IPS-18a (cell line): ENCODE measurements around the gene ACOT7.

Experiments
- H3K27ac ChIP-seq: one replicate; pipeline ENCODE4 v1.5.1; 2013; ENCODE audit warnings: low read length
- H3K27me3 ChIP-seq: one replicate; pipeline ENCODE4 v1.6.1; 2013; ENCODE audit warnings: mild to moderate bottlenecking, low read length; ENCODE audit not compliant: control insufficient read depth, insufficient read depth
- H3K36me3 ChIP-seq: one replicate; pipeline ENCODE4 v1.6.1; 2013; ENCODE audit warnings: low read depth, low read length; ENCODE audit not compliant: control insufficient read depth
- H3K4me1 ChIP-seq: one replicate; pipeline ENCODE4 v1.6.1; 2013; ENCODE audit warnings: low read depth, low read length; ENCODE audit not compliant: control insufficient read depth
- H3K4me3 ChIP-seq: one replicate; pipeline ENCODE4 v1.5.1; 2013; ENCODE audit warnings: low read length
- H3K9ac ChIP-seq: one replicate; pipeline ENCODE4 v1.6.1; 2013; ENCODE audit warnings: mild to moderate bottlenecking, low read length, moderate library complexity
- H3K9me3 ChIP-seq: one replicate; pipeline ENCODE4 v1.6.1; 2013; ENCODE audit warnings: low read depth, low read length; ENCODE audit not compliant: control insufficient read depth

ACOT7 gene

GRCh38 chr1:6251681-6252373, 141.7 kb downstream of the ACOT7 start:
- Histone ChIP-seq H3K27me3 (peaks cover 36% of the 10 kb centered on the region), H3K4me1 (no peaks in the 10 kb centered on the region), H3K27ac (no peak overlapping the region), H3K4me3 (no peak overlapping the region), H3K9ac (no peak overlapping the region), H3K9me3 (no peaks in the 10 kb centered on the region), H3K36me3 (no peaks in the 10 kb centered on the region)

DNA sequence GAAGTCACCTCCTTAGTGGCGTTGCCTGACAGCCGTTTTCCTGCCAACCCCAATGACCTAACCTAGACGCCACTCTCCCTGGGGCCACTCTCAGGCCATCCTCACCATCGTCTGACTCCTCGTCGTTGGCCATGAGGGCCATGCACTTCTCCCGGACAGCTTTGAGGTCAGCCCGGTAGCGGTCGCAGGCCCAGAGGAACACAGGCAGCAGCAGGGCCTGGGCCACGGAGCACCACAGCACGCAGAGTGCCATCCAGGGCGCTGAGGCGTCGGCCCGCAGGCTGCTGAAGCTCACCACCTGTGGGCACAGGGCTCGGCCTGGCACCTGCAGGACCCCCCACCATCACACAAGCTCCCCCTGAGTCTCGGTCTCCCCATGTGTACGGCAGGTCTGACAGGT, 142.3 kb downstream of the ACOT7 start:
- Histone ChIP-seq H3K27me3 (peaks cover 36% of the 10 kb centered on the region), H3K4me3 (no peak overlapping the region), H3K4me1 (peaks cover 3% of the 10 kb centered on the region), H3K27ac (no peak overlapping the region), H3K9ac (no peak overlapping the region), H3K36me3 (no peaks in the 10 kb centered on the region), H3K9me3 (no peaks in the 10 kb centered on the region)

- no peak overlapping the region for H3K27ac ChIP-seq
- peak overlapping the region; percentile 9 for H3K4me3 ChIP-seq
- H3K36me3 ChIP-seq = no peaks in the 10 kb centered on the region
- no peaks in the 10 kb centered on the region for H3K9me3 ChIP-seq
- H3K27me3 ChIP-seq = peaks cover 36% of the 10 kb centered on the region
- no peak overlapping the region for H3K9ac ChIP-seq
- peaks cover 6% of the 10 kb centered on the region for H3K4me1 ChIP-seq
Measured at GRCh38 chr1:6249739-6250689, 143.6 kb downstream of the ACOT7 start.

DNA sequence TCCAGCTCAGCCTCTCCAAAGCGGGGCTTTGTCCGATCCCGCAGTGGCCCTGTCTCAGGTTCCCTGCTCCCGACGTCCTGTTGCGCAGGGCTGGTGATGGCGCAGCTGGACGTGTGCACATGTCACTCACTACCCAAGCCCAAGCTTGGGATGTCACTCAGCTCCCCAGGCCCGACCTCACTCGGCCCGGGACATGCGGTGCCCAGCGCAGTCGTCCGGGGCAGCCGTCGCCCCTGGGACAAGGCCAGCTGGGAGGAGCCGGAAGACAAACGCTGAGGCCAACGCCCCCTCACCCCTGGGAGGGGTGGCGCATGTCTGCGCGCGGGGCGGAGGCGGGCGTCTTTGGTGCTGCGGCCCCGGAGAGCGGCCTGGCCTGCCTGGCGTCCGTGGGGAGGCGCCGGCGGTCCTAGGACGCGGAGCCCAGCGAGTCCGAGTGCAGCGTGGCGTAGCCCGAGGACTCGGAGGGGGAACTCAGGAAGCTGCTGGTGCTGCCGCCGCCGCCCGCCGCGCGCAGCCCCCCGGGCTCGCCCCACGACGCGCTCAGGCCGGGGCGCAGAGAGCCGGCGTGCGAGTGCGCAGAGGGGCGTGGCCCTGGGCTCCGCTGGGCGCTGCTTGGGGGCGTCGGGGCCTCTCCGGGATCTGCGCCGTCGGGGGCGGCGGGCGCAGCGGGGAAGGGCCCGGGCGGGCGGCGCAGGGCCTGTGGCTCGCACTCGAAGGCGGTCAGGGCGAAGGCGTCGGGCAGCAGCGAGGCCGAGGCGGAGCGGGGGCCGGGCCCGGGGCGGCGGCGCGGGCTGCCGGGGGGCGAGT, 144.4 kb downstream of the ACOT7 start:
- Histone ChIP-seq H3K27ac (no peak overlapping the region), H3K27me3 (peaks cover 36% of the 10 kb centered on the region), H3K36me3 (no peaks in the 10 kb centered on the region), H3K9ac (no peak overlapping the region), H3K9me3 (no peaks in the 10 kb centered on the region), H3K4me3 (no peak overlapping the region), H3K4me1 (peaks cover 6% of the 10 kb centered on the region)

DNA sequence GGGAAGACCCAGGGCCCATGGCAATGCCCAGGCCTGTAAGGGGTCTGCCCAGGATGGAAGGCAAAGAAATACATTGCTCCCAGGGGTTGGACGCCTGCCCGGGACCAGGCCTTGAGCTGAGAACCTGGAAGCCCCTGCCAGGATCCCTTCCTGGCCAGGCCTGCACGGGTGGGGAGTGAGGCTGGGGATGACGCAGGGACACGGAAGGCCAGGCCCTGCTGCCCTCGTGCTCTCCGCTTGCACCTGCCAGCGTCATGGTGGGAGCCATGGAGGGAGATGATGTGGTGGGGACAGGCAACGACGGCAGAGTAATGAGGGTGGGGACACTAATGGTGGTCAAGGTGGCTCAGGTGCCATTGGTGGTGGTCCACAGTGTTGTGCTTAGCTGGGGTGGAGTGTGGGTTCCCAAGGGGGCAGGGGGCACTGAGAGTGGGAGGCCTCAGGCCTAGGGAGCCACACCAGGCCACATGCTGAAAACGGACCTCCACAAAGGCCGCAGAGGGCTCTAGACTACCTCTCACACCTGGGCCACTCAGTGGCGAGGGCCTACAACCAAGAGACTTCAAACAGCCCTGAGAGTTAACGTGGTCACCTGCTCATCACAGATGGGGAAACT, 145.3 kb downstream of the ACOT7 start:
- H3K27me3 ChIP-seq = peaks cover 40% of the 10 kb centered on the region
- H3K9ac ChIP-seq = no peak overlapping the region
- no peaks in the 10 kb centered on the region for H3K9me3 ChIP-seq
- peaks cover 12% of the 10 kb centered on the region for H3K4me1 ChIP-seq
- H3K4me3 ChIP-seq = no peak overlapping the region
- no peaks in the 10 kb centered on the region for H3K36me3 ChIP-seq
- H3K27ac ChIP-seq = no peak overlapping the region

DNA sequence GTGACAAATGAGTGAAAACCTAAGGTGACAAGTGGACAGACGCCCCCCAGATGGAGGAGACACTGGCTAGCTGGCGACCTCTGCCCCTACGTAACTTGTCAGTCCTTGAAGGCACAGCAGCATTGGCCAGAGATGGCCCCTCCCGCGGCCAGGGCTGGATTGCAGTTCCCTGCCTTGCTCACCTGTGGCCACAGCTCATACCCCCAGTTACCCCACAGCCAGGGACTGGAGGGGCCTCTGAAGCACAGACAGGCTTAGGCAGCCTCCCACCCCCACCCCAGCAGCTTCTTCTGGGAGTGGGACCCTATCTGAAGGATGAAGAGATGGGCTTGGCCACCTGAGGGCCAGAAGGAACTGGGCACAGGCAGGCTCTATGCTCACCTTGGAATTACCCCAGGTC, 145.9 kb downstream of the ACOT7 start:
- Histone ChIP-seq H3K27ac (no peak overlapping the region), H3K4me3 (no peak overlapping the region), H3K27me3 (peaks cover 46% of the 10 kb centered on the region), H3K36me3 (no peaks in the 10 kb centered on the region), H3K9me3 (no peaks in the 10 kb centered on the region), H3K4me1 (peaks cover 18% of the 10 kb centered on the region), H3K9ac (no peak overlapping the region)

GRCh38 chr1:6246497-6247467, 146.8 kb downstream of the ACOT7 start:
- Histone ChIP-seq H3K4me3 (peak overlapping the region; percentile 86), H3K27ac (no peak overlapping the region), H3K9ac (peak overlapping the region; percentile 43), H3K27me3 (peaks cover 46% of the 10 kb centered on the region), H3K36me3 (no peaks in the 10 kb centered on the region), H3K9me3 (no peaks in the 10 kb centered on the region), H3K4me1 (peaks cover 18% of the 10 kb centered on the region)

GRCh38 chr1:6245869-6246496, 147.6 kb downstream of the ACOT7 start:
- H3K27ac ChIP-seq = no peak overlapping the region
- H3K9ac ChIP-seq = peak overlapping the region; percentile 43
- H3K36me3 ChIP-seq = no peaks in the 10 kb centered on the region
- no peaks in the 10 kb centered on the region for H3K9me3 ChIP-seq
- H3K4me1 ChIP-seq = peaks cover 23% of the 10 kb centered on the region
- H3K4me3 ChIP-seq = peak overlapping the region; percentile 86
- peaks cover 39% of the 10 kb centered on the region for H3K27me3 ChIP-seq

GRCh38 chr1:6245086-6245868, 148.3 kb downstream of the ACOT7 start:
- peak overlapping the region; percentile 3 for H3K9ac ChIP-seq
- H3K4me3 ChIP-seq = peak overlapping the region; percentile 86
- no peak overlapping the region for H3K27ac ChIP-seq
- no peaks in the 10 kb centered on the region for H3K36me3 ChIP-seq
- no peaks in the 10 kb centered on the region for H3K9me3 ChIP-seq
- peaks cover 32% of the 10 kb centered on the region for H3K27me3 ChIP-seq
- H3K4me1 ChIP-seq = peaks cover 30% of the 10 kb centered on the region
